Measurements from ENCODE around the gene DNAJC7. TPM values are rescaled to one million over a fixed set of nuclear protein-coding genes. Genes with fewer than 3 reads are reported as not detected.

The DNAJC7 gene
- total RNA-seq, 2 donors from 2014 or later = 57.8 to 60.4 TPM

DNA sequence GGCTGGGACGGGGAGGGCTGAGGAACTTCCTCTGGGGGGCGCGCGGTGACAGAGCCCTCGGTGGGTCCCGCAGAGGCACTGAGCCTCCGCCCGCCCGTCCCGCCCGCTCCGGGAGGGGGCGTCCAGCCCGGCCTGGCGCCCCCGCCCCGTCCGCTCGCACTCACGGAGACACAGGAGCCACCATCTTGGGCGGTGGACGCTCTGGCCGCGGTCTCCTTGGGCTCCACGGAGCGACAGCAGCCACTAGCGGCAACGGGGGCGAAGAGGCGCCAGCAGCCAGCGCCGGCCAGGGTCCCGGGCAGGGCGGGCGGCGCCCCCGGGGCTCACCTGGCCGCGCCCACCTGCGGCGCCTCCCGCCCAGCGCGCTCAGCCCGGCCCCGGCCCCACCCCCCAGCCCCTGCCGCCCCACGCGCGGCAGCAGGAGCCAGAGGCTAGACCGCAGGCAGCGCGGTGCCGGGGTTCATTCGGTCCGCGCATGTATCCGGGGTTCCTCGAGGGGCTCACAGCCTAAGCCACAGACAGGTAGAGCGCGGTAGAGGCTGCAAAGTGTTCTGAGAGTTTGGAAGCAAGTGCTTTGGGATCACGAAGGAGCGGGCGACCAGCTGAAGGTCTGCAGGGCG lies 33.3 kb upstream of the DNAJC7 start, which contains the start of gene C17orf113:
C17orf113 (minus strand) TSS at position 209 of the 620 bp plus-strand sequence. CDS start 7,225 bp downstream, outside the sequence.
- no peak for TF ChIP-seq POLR2A (IDR thresholded peaks at IDR 0.05)
- TF ChIP-seq, protein P1, sequence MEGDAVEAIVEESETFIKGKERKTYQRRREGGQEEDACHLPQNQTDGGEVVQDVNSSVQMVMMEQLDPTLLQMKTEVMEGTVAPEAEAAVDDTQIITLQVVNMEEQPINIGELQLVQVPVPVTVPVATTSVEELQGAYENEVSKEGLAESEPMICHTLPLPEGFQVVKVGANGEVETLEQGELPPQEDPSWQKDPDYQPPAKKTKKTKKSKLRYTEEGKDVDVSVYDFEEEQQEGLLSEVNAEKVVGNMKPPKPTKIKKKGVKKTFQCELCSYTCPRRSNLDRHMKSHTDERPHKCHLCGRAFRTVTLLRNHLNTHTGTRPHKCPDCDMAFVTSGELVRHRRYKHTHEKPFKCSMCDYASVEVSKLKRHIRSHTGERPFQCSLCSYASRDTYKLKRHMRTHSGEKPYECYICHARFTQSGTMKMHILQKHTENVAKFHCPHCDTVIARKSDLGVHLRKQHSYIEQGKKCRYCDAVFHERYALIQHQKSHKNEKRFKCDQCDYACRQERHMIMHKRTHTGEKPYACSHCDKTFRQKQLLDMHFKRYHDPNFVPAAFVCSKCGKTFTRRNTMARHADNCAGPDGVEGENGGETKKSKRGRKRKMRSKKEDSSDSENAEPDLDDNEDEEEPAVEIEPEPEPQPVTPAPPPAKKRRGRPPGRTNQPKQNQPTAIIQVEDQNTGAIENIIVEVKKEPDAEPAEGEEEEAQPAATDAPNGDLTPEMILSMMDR (IDR thresholded peaks at IDR 0.05) = peak in 3 of 4 experiments; percentile 18 to 31 (median 28)
- TF ChIP-seq POLR2AphosphoS5 (IDR thresholded peaks at IDR 0.05) = no peak
- H3K4me3 ChIP-seq = peak within 1 kb of the TSS; percentile 58 to 67
- intact Hi-C loops (cut with DNase I) = no loop called here
- peak within 1 kb of the TSS; percentile 38 to 66 for H3K27ac ChIP-seq
- no peaks in the 10 kb centered on the region for H3K9me3 ChIP-seq
- WGBS = 1% methylated on average over 20 of the region's 65 CpGs
- peak; percentile 41 for DNase-seq (ENCODE audit: low spot score)
- H3K27me3 ChIP-seq (replicated peaks; ENCODE audit: insufficient read depth) = no peaks in the 10 kb centered on the region
- H3K4me1 ChIP-seq (replicated peaks) = no peaks in the 10 kb centered on the region
- H3K36me3 ChIP-seq = no peaks in the 10 kb centered on the region

DNA sequence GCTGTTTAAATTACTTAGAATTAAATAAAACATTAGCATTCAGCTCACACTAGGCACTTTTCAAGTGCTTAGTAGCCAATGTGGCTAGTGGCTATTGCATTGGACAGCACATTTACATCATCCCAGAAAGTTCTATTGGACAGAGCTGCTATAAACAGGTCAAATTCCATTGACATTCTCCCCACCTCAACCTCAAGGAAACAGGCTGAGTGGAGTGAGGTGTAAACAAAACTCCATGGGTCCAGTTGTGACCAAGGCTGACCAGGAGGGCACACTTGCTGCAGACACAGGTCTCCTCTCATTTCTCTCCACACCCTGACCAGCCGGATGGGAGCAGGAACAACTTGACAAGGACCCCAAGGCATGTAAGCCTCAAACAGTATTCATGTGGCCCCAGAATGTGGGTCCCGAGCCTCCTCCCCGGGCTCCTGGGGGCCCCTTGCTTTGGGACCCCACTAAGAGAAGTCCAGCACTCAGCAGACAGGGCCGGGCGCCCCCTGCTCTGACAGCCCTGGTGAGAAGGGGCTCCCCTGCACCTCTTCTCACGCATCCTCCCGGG lies 32.7 kb upstream of the DNAJC7 start:
- 0% methylated on average over 6 of the region's 7 CpGs for WGBS
- no peaks in the 10 kb centered on the region for H3K9me3 ChIP-seq
- H3K4me1 ChIP-seq (replicated peaks) = no peaks in the 10 kb centered on the region
- intact Hi-C loops (cut with DNase I) = no loop called here
- no peaks in the 10 kb centered on the region for H3K27me3 ChIP-seq (replicated peaks; ENCODE audit: insufficient read depth)
- DNase-seq (ENCODE audit: low spot score) = peak; percentile 6
- H3K4me3 ChIP-seq = peak overlapping the region; percentile 58 to 67
- no peaks in the 10 kb centered on the region for H3K36me3 ChIP-seq
- TF ChIP-seq POLR2A (IDR thresholded peaks at IDR 0.05) (no peak), POLR2AphosphoS5 (IDR thresholded peaks at IDR 0.05) (no peak)
- TF ChIP-seq, protein P1 (IDR thresholded peaks at IDR 0.05) = no peak
- peak overlapping the region; percentile 38 to 66 for H3K27ac ChIP-seq

DNA sequence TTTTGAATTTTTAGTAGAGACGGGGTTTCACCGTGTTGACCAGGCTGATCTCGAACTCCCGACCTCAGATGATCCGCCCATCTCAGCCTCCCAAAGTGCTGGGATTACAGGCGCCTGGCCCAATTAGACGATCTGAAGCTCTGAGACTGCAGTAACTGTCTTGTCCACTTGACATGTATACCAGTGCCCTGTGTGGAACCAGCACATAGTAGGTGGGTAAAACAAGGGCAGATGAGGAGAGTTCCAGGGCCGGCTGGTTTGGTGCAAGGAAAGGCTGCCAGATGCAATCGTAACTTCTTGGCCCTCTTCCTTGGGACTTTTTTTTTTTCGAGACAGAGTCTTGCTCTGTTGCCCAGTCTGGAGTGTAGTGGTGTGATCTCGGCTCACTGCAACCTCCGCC lies 30.1 kb upstream of the DNAJC7 start:
- H3K36me3 ChIP-seq = no peaks in the 10 kb centered on the region
- no peak for TF ChIP-seq POLR2AphosphoS5 (IDR thresholded peaks at IDR 0.05)
- TF ChIP-seq, protein P1 (IDR thresholded peaks at IDR 0.05) = no peak
- no peak for TF ChIP-seq POLR2A (IDR thresholded peaks at IDR 0.05)
- no peak overlapping the region for H3K27ac ChIP-seq
- H3K9me3 ChIP-seq = no peaks in the 10 kb centered on the region
- no peak for DNase-seq (ENCODE audit: low spot score)
- 86% methylated on average over 12 of the region's 12 CpGs for WGBS
- H3K4me1 ChIP-seq (replicated peaks) = no peaks in the 10 kb centered on the region
- intact Hi-C loops (cut with DNase I) = no loop called here
- no peak overlapping the region for H3K4me3 ChIP-seq
- H3K27me3 ChIP-seq (replicated peaks; ENCODE audit: insufficient read depth) = no peaks in the 10 kb centered on the region

DNA sequence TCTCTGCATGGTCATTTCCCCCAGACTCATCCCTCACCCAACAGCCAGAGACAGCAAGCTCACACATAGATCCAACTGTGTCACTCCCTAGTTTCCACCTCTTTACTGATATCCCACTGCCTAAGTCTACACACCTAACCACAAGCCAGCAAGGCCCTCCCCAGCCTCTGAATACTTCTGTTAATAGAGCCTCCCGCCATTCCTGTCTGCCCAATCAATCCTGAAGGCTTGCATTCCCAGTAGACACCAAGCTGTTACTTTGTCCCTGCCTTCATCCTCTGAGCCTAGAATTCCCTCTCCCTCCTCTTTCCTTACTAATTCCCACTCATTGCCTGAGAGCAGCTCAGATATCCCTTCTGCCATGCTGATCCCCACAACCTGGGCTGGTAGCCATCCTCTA lies 28.5 kb upstream of the DNAJC7 start:
- Histone ChIP-seq H3K4me1 (replicated peaks) (no peaks in the 10 kb centered on the region), H3K36me3 (no peaks in the 10 kb centered on the region), H3K9me3 (no peaks in the 10 kb centered on the region), H3K4me3 (no peak overlapping the region), H3K27me3 (replicated peaks; ENCODE audit: insufficient read depth) (no peaks in the 10 kb centered on the region), H3K27ac (no peak overlapping the region)
- intact Hi-C loops (cut with DNase I) = no loop called here
- WGBS = 91% methylated on average over 1 of the region's 1 CpG
- DNase-seq (ENCODE audit: low spot score) = no peak
- TF ChIP-seq, protein P1 (IDR thresholded peaks at IDR 0.05) = no peak
- no peak for TF ChIP-seq POLR2A (IDR thresholded peaks at IDR 0.05)
- no peak for TF ChIP-seq POLR2AphosphoS5 (IDR thresholded peaks at IDR 0.05)
